Thoracic aorta (tissue), 2 donors: ENCODE measurements around the gene SCAF1. TPM values are rescaled to one million over a fixed set of nuclear protein-coding genes. Genes with fewer than 3 reads are reported as not detected.

Source experiments
- ATAC-seq: fragments of 150-250 bp; one replicate; pipeline ENCODE4 v1.8.0; 2017; ENCODE audit warnings: low read depth; ENCODE audit not compliant: insufficient number of reproducible peaks, low FRiP score
- DNase-seq: peaks from one replicate; pipeline ENCODE4 v3.0.0-alpha.2; 2020; ENCODE audit warnings: low spot score
- H3K27ac ChIP-seq, 2 donors: fragments of 200-600 bp; sonication (generic); 1 replicate in 1 of 2; 2 replicates in 1 of 2; pipeline ENCODE4 v1.5.1; 2016; ENCODE audit warnings: mild to moderate bottlenecking in 2 of 2, moderate library complexity in 2 of 2
- H3K27me3 ChIP-seq: fragments of 200-600 bp; sonication (generic); replicated peaks from 2 replicates; pipeline ENCODE4 v1.6.0; 2016; ENCODE audit warnings: mild to moderate bottlenecking; ENCODE audit not compliant: insufficient read depth
- H3K36me3 ChIP-seq: fragments of 200-600 bp; sonication (generic); one replicate; pipeline ENCODE4 v1.5.1; 2016
- H3K4me1 ChIP-seq, 2 donors: fragments of 200-600 bp; sonication (generic); 1 replicate in 1 of 2; 2 replicates in 1 of 2; pipeline versions ENCODE4 v1.5.1 to v1.6.0; 2016; ENCODE audit warnings: low read depth in 2 of 2, mild to moderate bottlenecking in 1 of 2; ENCODE audit not compliant: control insufficient read depth in 1 of 2
- H3K4me3 ChIP-seq: fragments of 200-600 bp; sonication (generic); 2 replicates; pipeline ENCODE4 v1.5.1; 2016; ENCODE audit warnings: mild to moderate bottlenecking
- H3K9me3 ChIP-seq: fragments of 200-600 bp; sonication (generic); 2 replicates; pipeline ENCODE4 v1.5.1; 2016
- total RNA-seq, 2 donors: library from RNA; depleted of rRNA; stranded (reverse); fragments of >200 nt; gene quantifications; one replicate each; pipeline versions ENCODE4 v1.1.0 to v1.2.3, GENCODE V29; 2016
- TF ChIP-seq, protein P1 (sequence below): fragments of 200-600 bp; sonication (generic); IDR thresholded peaks from one replicate; pipeline ENCODE4 v1.5.1; 2019; ENCODE audit warnings: antibody characterized with exemption

Gene SCAF1
- total RNA-seq, 2 donors from 2014 or later = 27.3 to 30.6 TPM

- Histone ChIP-seq H3K27ac (peak within 1 kb of the TSS; percentile 100), H3K4me1 (peaks cover 11 to 44% of the 10 kb centered on the region in 2 donors), H3K4me3 (peak within 1 kb of the TSS; percentile 96), H3K9me3 (no peaks in the 10 kb centered on the region), H3K36me3 (peaks cover 8% of the 10 kb centered on the region), H3K27me3 (no peaks in the 10 kb centered on the region)
- TF ChIP-seq, protein P1, sequence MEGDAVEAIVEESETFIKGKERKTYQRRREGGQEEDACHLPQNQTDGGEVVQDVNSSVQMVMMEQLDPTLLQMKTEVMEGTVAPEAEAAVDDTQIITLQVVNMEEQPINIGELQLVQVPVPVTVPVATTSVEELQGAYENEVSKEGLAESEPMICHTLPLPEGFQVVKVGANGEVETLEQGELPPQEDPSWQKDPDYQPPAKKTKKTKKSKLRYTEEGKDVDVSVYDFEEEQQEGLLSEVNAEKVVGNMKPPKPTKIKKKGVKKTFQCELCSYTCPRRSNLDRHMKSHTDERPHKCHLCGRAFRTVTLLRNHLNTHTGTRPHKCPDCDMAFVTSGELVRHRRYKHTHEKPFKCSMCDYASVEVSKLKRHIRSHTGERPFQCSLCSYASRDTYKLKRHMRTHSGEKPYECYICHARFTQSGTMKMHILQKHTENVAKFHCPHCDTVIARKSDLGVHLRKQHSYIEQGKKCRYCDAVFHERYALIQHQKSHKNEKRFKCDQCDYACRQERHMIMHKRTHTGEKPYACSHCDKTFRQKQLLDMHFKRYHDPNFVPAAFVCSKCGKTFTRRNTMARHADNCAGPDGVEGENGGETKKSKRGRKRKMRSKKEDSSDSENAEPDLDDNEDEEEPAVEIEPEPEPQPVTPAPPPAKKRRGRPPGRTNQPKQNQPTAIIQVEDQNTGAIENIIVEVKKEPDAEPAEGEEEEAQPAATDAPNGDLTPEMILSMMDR = no peak
- ATAC-seq (peak; percentile 82), DNase-seq (peak; percentile 99)
These were observed 1.7 kb upstream of the SCAF1 start, which contains the start of gene RRAS for GRCh38 chr19:49640113-49640898. Gene RRAS (minus strand): TSS chr19:49640143. CDS start chr19:49640098, 45 bp downstream.

DNA sequence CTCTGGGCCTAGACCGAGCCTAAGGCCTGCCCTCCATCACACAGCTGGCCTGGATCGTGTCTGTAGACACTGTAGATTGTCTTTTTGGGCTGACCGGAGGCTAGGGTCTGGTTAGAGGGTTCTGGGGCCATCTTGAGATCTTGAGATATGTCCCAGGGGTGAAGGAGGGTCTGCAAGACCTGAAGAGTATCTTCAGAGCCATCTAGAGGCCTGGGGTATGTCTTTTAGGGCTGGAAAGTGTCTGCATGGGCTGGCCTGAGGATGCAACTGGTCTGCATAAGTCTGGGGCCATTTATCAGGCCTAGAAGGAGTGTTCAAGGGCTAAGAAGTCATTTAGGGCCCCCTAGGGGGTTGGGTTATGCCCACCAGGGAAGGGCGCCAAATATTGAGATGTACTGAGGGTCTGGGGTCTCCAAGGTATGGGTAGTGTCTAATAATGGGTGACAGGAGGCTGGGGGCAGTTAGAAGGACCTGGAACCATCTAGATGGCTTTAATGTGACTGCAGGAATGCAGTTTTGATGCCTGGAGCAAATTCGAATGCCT lies 555 bp downstream of the SCAF1 start:
- ATAC-seq (no peak), DNase-seq (no peak)
- H3K27ac ChIP-seq = peak overlapping the region; percentile 82 to 92
- peaks cover 15% of the 10 kb centered on the region for H3K36me3 ChIP-seq
- peaks cover 11 to 41% of the 10 kb centered on the region in 2 donors for H3K4me1 ChIP-seq
- H3K27me3 ChIP-seq = no peaks in the 10 kb centered on the region
- TF ChIP-seq, protein P1 = no peak
- H3K9me3 ChIP-seq = no peaks in the 10 kb centered on the region
- peak overlapping the region; percentile 96 for H3K4me3 ChIP-seq

DNA sequence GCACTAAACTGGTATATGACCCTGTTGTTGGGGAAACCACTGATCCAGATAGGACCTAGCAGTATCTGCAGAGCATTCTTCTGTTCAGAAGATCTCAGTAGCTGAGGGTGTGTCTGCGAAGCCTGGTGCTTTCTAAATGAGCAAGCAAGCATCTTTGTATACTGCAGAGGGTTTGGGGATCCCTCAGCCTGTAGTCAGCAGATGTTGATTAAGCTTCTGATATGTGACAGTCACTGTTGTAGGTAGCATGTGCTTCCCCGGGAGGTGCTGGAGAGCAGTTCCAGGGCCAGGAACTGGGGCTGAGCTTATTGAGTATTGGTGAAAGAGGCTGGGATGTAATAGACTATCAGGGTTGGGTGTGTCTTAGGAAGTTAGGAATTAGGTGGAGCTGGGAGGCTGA lies 1.5 kb downstream of the SCAF1 start:
- H3K27me3 ChIP-seq = no peaks in the 10 kb centered on the region
- DNase-seq (no peak), ATAC-seq (no peak)
- H3K4me1 ChIP-seq = peaks cover 11 to 33% of the 10 kb centered on the region in 2 donors
- no peaks in the 10 kb centered on the region for H3K9me3 ChIP-seq
- H3K36me3 ChIP-seq = peaks cover 18% of the 10 kb centered on the region
- TF ChIP-seq, protein P1 = no peak
- H3K27ac ChIP-seq = no peak overlapping the region
- H3K4me3 ChIP-seq = no peak overlapping the region

DNA sequence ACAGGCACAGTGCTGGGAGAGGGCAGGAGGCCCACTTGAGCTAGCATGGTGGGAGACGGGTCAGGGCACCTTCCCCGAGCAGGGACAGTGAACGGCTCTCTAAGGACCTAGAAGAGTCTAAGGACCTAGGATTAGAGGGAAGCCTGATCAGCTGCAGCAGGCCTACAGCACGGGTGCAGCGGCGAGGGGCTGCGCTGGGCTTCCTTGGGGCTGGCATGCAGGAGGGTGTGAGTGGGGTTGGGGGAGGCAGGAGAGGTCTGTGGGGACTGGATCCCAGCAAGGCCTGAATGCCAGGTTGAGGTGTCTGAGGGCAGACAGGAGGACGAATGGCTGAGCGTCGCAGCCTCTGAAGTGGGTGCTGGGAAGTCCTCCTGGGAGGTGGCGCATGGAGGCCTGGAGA lies 3.6 kb downstream of the SCAF1 start:
- Histone ChIP-seq H3K27ac (no peak overlapping the region), H3K9me3 (no peaks in the 10 kb centered on the region), H3K4me3 (no peak overlapping the region), H3K36me3 (peaks cover 32% of the 10 kb centered on the region), H3K27me3 (no peaks in the 10 kb centered on the region), H3K4me1 (peaks cover 11 to 32% of the 10 kb centered on the region in 2 donors)
- ATAC-seq = no peak
- TF ChIP-seq, protein P1 = no peak
- no peak for DNase-seq

DNA sequence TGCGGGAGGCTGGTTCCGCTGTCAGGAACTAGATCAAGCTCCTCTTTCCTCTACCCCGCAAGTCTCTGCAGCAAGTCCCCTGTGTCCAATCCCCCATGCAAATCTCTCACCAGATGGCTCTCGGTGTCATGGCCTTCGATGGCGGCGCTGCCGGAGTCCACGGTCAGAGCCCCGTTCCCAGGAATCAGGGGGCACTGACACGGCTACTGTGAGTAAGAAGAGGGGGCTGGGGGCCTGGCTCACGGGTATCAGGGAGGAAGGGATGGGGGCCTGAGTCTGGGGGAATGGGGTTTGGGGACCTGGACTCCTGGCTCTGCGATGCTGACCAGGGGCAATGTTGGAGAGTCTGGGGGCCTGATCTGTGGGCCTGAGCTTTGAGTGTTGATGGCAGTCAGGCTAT lies 4.0 kb downstream of the SCAF1 start:
- DNase-seq = no peak
- Histone ChIP-seq H3K4me3 (no peak overlapping the region), H3K27ac (no peak overlapping the region), H3K9me3 (no peaks in the 10 kb centered on the region), H3K4me1 (peaks cover 11 to 32% of the 10 kb centered on the region in 2 donors), H3K27me3 (no peaks in the 10 kb centered on the region), H3K36me3 (peaks cover 34% of the 10 kb centered on the region)
- no peak for ATAC-seq
- TF ChIP-seq, protein P1 = no peak
